ENCODE data around the gene TEN1. TPM values are rescaled to one million over a fixed set of nuclear protein-coding genes. Genes with fewer than 3 reads are reported as not detected.

TEN1 gene
- total and polyA plus RNA-seq, 2 of the 13 experiments (the other 11 are each of a cell fraction or from before 2014, with no cell fraction given), result 18.0 to 21.3 TPM

- TF ChIP-seq CHD2 (IDR thresholded peaks at IDR 0.05; ENCODE audit: low read depth, low read length) (no peak), CENPX (CRISPR knock-in tag; IDR thresholded peaks at IDR 0.05) (no peak), CCDC6 (CRISPR knock-in tag; IDR thresholded peaks at IDR 0.05) (no peak), ZNF530 (CRISPR knock-in tag; IDR thresholded peaks at IDR 0.05; ENCODE audit: low read depth) (no peak), ZNF253 (CRISPR knock-in tag; IDR thresholded peaks at IDR 0.05; ENCODE audit: borderline replicate concordance) (no peak), ZBTB42 (CRISPR knock-in tag; IDR thresholded peaks at IDR 0.05) (no peak), ZNF556 (CRISPR knock-in tag; IDR thresholded peaks at IDR 0.05; ENCODE audit: borderline replicate concordance) (0 out of 2 replicates have a peak, but pooled peaks have one; percentile 58), RARG (CRISPR knock-in tag; IDR thresholded peaks at IDR 0.05; ENCODE audit: low read depth) (no peak), KMT2B (CRISPR knock-in tag; IDR thresholded peaks at IDR 0.05) (no peak), ZNF775 (CRISPR knock-in tag; IDR thresholded peaks at IDR 0.05; ENCODE audit: borderline replicate concordance) (no peak), DR1 (CRISPR knock-in tag; IDR thresholded peaks at IDR 0.05) (no peak), ZNF281 (CRISPR knock-in tag; IDR thresholded peaks at IDR 0.05; ENCODE audit: borderline replicate concordance) (no peak), NCOA2 (CRISPR knock-in tag; IDR thresholded peaks at IDR 0.05) (no peak), ZNF790 (CRISPR knock-in tag; IDR thresholded peaks at IDR 0.05; ENCODE audit: borderline replicate concordance) (no peak), ZSCAN20 (CRISPR knock-in tag; IDR thresholded peaks at IDR 0.05; ENCODE audit: borderline replicate concordance) (no peak), THAP8 (CRISPR knock-in tag; IDR thresholded peaks at IDR 0.05; ENCODE audit: borderline replicate concordance) (no peak; the same call in 1 of the 2 replicates), ZNF333 (CRISPR knock-in tag; IDR thresholded peaks at IDR 0.05; ENCODE audit: borderline replicate concordance) (no peak), NFIC (IDR thresholded peaks at IDR 0.05; ENCODE audit: low read length) (no peak), BRCA1 (CRISPR knock-in tag; IDR thresholded peaks at IDR 0.05) (no peak), EZH2 (conservative IDR thresholded peaks at IDR 0.05; ENCODE audit: low read depth, low read length) (no peak), NFATC3 (CRISPR knock-in tag; IDR thresholded peaks at IDR 0.05) (no peak), ZFX (CRISPR knock-in tag; IDR thresholded peaks at IDR 0.05; ENCODE audit: low read depth) (peak; percentile 55), ZNF720 (CRISPR knock-in tag; IDR thresholded peaks at IDR 0.05) (no peak), ZNF589 (CRISPR knock-in tag; conservative IDR thresholded peaks at IDR 0.05) (no peak)
- TF ChIP-seq, protein P1, sequence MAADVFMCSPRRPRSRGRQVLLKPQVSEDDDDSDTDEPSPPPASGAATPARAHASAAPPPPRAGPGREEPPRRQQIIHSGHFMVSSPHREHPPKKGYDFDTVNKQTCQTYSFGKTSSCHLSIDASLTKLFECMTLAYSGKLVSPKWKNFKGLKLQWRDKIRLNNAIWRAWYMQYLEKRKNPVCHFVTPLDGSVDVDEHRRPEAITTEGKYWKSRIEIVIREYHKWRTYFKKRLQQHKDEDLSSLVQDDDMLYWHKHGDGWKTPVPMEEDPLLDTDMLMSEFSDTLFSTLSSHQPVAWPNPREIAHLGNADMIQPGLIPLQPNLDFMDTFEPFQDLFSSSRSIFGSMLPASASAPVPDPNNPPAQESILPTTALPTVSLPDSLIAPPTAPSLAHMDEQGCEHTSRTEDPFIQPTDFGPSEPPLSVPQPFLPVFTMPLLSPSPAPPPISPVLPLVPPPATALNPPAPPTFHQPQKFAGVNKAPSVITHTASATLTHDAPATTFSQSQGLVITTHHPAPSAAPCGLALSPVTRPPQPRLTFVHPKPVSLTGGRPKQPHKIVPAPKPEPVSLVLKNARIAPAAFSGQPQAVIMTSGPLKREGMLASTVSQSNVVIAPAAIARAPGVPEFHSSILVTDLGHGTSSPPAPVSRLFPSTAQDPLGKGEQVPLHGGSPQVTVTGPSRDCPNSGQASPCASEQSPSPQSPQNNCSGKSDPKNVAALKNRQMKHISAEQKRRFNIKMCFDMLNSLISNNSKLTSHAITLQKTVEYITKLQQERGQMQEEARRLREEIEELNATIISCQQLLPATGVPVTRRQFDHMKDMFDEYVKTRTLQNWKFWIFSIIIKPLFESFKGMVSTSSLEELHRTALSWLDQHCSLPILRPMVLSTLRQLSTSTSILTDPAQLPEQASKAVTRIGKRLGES (CRISPR knock-in tag; IDR thresholded peaks at IDR 0.05; ENCODE audit: borderline replicate concordance), result no peak
These were observed 35.3 kb downstream of the TEN1 start (continued) for GRCh38 chr17:76014100-76014924.

All from HepG2 (cell line).